Gastroesophageal sphincter (tissue), 4 donors: ENCODE measurements around the gene BICRA. TPM values are rescaled to one million over a fixed set of nuclear protein-coding genes. Genes with fewer than 3 reads are reported as not detected.
"Not testable (repeated sequence)": the region's sequence is repeated elsewhere in the genome, so short reads cannot be mapped to it uniquely, and the experiment has no call there.

Experiments
- ATAC-seq: fragments of 150-250 bp; one replicate; pipeline ENCODE4 v1.9.1; 2016; ENCODE audit warnings: mild to moderate bottlenecking, moderate library complexity
- H3K27ac ChIP-seq, 4 donors: fragments of 200-600 bp; sonication (generic) in 3 of 4; 1 replicate in 3 of 4; 2 replicates in 1 of 4; pipeline ENCODE4 v1.5.1; 2016 to 2019
- H3K27me3 ChIP-seq: fragments of 200-600 bp; sonication (generic); one replicate; pipeline ENCODE4 v1.5.1; 2019
- H3K36me3 ChIP-seq, 2 donors: fragments of 200-600 bp; sonication (generic); one replicate each; pipeline ENCODE4 v1.5.1; 2019; ENCODE audit warnings: control low read depth in 1 of 2
- H3K4me1 ChIP-seq, 3 donors: fragments of 200-600 bp; sonication (generic); 1 replicate in 2 of 3; 2 replicates in 1 of 3; pipeline ENCODE4 v1.5.1; 2016 to 2019; ENCODE audit warnings: control low read depth in 2 of 3
- H3K4me3 ChIP-seq, 2 donors: fragments of 200-600 bp; sonication (generic); one replicate each; pipeline ENCODE4 v1.5.1; 2019; ENCODE audit warnings: mild to moderate bottlenecking in 1 of 2, moderate library complexity in 1 of 2
- H3K9me3 ChIP-seq, 3 donors: fragments of 200-600 bp; sonication (generic); one replicate each; pipeline ENCODE4 v1.5.1; 2017 to 2019; ENCODE audit warnings: control low read depth in 2 of 3
- CTCF ChIP-seq, 4 experiments: fragments of 200-600 bp in 2 of 4; fragments of 450-650 bp in 2 of 4; sonication (generic) in 1 of 4; IDR thresholded peaks; one replicate each; pipeline ENCODE4 v1.5.1; 2017 to 2019; ENCODE audit warnings: antibody characterized with exemption in 4 of 4, mild to moderate bottlenecking in 2 of 4, moderate library complexity in 2 of 4
- EP300 ChIP-seq: sonication (generic); formaldehyde crosslinking; IDR thresholded peaks from one replicate; pipeline ENCODE4 v1.6.1; 2017; ENCODE audit warnings: antibody characterized with exemption, mild to moderate bottlenecking
- POLR2A ChIP-seq, 2 donors: fragments of 450-650 bp; IDR thresholded peaks; one replicate each; pipeline ENCODE4 v1.6.1; 2017; ENCODE audit warnings: antibody characterized with exemption in 2 of 2, mild to moderate bottlenecking in 2 of 2, moderate library complexity in 1 of 2
- POLR2AphosphoS5 ChIP-seq: sonication (generic); formaldehyde crosslinking; IDR thresholded peaks from one replicate; pipeline ENCODE4 v1.6.1; 2017; ENCODE audit warnings: antibody characterized with exemption
- WGBS, 2 donors: methylation state at CpG; one replicate each; pipeline ENCODE4 v1.1.5; 2018; ENCODE audit warnings: low coverage in 1 of 2; 5-methylcytosine and 5-hydroxymethylcytosine counted together
- total RNA-seq, 4 donors: library from RNA; depleted of rRNA; stranded (reverse); fragments of >200 nt; gene quantifications; one replicate each; pipeline ENCODE4 v1.1.0, GENCODE V29; 2016

Gene BICRA
- total RNA-seq, 4 donors from 2014 or later: 6.5 to 29.1 (median 11.5) TPM

- H3K36me3 ChIP-seq: no peaks in the 10 kb centered on the region
- no peaks in the 10 kb centered on the region for H3K9me3 ChIP-seq
- no peaks in the 10 kb centered on the region for H3K27me3 ChIP-seq
- TF ChIP-seq EP300 (no peak), CTCF (IDR thresholded peaks at IDR 0.05) (no peak), POLR2A (IDR thresholded peaks at IDR 0.05) (no peak), POLR2AphosphoS5 (no peak)
- 90 to 96% methylated on average over 3 to 6 of the region's 6 CpGs for WGBS, 2 donors
- no peak overlapping the region for H3K4me3 ChIP-seq
- ATAC-seq: no peak
- H3K4me1 ChIP-seq: peaks cover 0 to 58% (median 8%) of the 10 kb centered on the region in 3 donors
- no peak overlapping the region for H3K27ac ChIP-seq
Measured at GRCh38 chr19:47630594-47630993, 21.7 kb downstream of the BICRA start.

GRCh38 chr19:47631681-47632446 is 22.9 kb downstream of the BICRA start:
- H3K9me3 ChIP-seq: no peaks in the 10 kb centered on the region
- peaks cover 0 to 54% (median 0%) of the 10 kb centered on the region in 3 donors for H3K4me1 ChIP-seq
- peak overlapping the region in 3 of 4 donors; percentile 59 to 71 (median 66) for H3K27ac ChIP-seq
- ATAC-seq: peak; percentile 59
- no peak overlapping the region for H3K4me3 ChIP-seq
- 84 to 87% methylated on average over 7 to 11 of the region's 18 CpGs for WGBS, 2 donors
- no peaks in the 10 kb centered on the region for H3K27me3 ChIP-seq
- no peaks in the 10 kb centered on the region for H3K36me3 ChIP-seq
- TF ChIP-seq POLR2AphosphoS5 (peak; percentile 73), POLR2A (IDR thresholded peaks at IDR 0.05) (no peak)

GRCh38 chr19:47633517-47633916 is 24.6 kb downstream of the BICRA start:
- H3K27me3 ChIP-seq: no peaks in the 10 kb centered on the region
- no peak for TF ChIP-seq EP300
- H3K4me3 ChIP-seq: no peak overlapping the region
- H3K4me1 ChIP-seq: peaks cover 0 to 62% (median 3%) of the 10 kb centered on the region in 3 donors
- no peaks in the 10 kb centered on the region for H3K9me3 ChIP-seq
- H3K36me3 ChIP-seq: no peaks in the 10 kb centered on the region
- WGBS, 2 donors: 79% methylated on average over 4 of the region's 4 CpGs; no CpG with 5 or more reads in 1 of the 2 donors
- H3K27ac ChIP-seq: peak overlapping the region in 3 of 4 donors; percentile 29 to 71 (median 66)
- no peak for ATAC-seq

- peak overlapping the region in 3 of 4 donors; percentile 29 to 71 (median 66) for H3K27ac ChIP-seq
- WGBS, 2 donors: 58 to 82% methylated on average over 3 to 6 of the region's 11 CpGs
Measured at GRCh38 chr19:47633996-47634395, 25.1 kb downstream of the BICRA start.

GRCh38 chr19:47635152-47635754 is 26.3 kb downstream of the BICRA start:
- WGBS, 2 donors: 69 to 80% methylated on average over 6 of the region's 6 CpGs
- H3K27me3 ChIP-seq, H3K36me3 ChIP-seq, ATAC-seq, H3K27ac ChIP-seq, H3K9me3 ChIP-seq, H3K4me3 ChIP-seq: not testable (repeated sequence)
- peaks cover 0 to 67% (median 3%) of the 10 kb centered on the region in 3 donors for H3K4me1 ChIP-seq

More at GRCh38 chr19:47633996-47634395, 25.1 kb downstream of the BICRA start:
- TF ChIP-seq EP300 (no peak), POLR2AphosphoS5 (no peak), POLR2A (IDR thresholded peaks at IDR 0.05) (no peak), CTCF (IDR thresholded peaks at IDR 0.05) (no peak)
- Histone ChIP-seq H3K4me3 (no peak overlapping the region), H3K9me3 (no peaks in the 10 kb centered on the region), H3K36me3 (no peaks in the 10 kb centered on the region), H3K27me3 (no peaks in the 10 kb centered on the region), H3K4me1 (peaks cover 0 to 67% (median 3%) of the 10 kb centered on the region in 3 donors)
- no peak for ATAC-seq

- H3K27me3 ChIP-seq: no peaks in the 10 kb centered on the region
- H3K4me3 ChIP-seq: no peak overlapping the region
- H3K36me3 ChIP-seq: no peaks in the 10 kb centered on the region
- TF ChIP-seq EP300 (no peak), CTCF (IDR thresholded peaks at IDR 0.05) (no peak), POLR2AphosphoS5 (no peak), POLR2A (IDR thresholded peaks at IDR 0.05) (no peak)
- 80 to 89% methylated on average over 7 to 8 of the region's 11 CpGs for WGBS, 2 donors
- peaks cover 0 to 47% (median 3%) of the 10 kb centered on the region in 3 donors for H3K4me1 ChIP-seq
- peak overlapping the region; percentile 1 to 76 (median 72) for H3K27ac ChIP-seq
- H3K9me3 ChIP-seq: no peaks in the 10 kb centered on the region
- peak; percentile 32 for ATAC-seq
Measured at GRCh38 chr19:47637550-47637949, 28.6 kb downstream of the BICRA start.
